Measurements from ENCODE around the gene EID2. TPM values are rescaled to one million over a fixed set of nuclear protein-coding genes. Genes with fewer than 3 reads are reported as not detected.
A peak's percentile ranks its signal among the peaks of the same experiment; 100 is the strongest.

EID2 gene
- total and polyA plus RNA-seq, 10 of the 15 experiments (the other 5 are each of a cell fraction or from before 2014, with no cell fraction given): 1.6 to 11.4 (median 7.0) TPM

- CTCF ChIA-PET: no interaction called here
- Histone ChIP-seq H3K27me3 (replicated peaks in 1 of 2; ENCODE audit: control insufficient read depth in 2 of 2, insufficient read depth in 2 of 2, low read length in 1 of 2) (peaks cover 9 to 22% of the 10 kb centered on the region in 2 experiments), H3K9me3 (replicated peaks; ENCODE audit: control insufficient read depth, insufficient read depth, low read length) (no peaks in the 10 kb centered on the region), H3K9ac (ENCODE audit: control insufficient read depth, insufficient read depth, low read length) (no peak overlapping the region), H3K79me2 (ENCODE audit: control insufficient read depth, insufficient read depth, low read length) (no peaks in the 10 kb centered on the region), H3K4me1 (ENCODE audit: control insufficient read depth, insufficient read depth, low read length) (peaks cover 11% of the 10 kb centered on the region), H2AFZ (ENCODE audit: control insufficient read depth, low read depth, low read length) (no peak overlapping the region; the same call in 1 of the 2 replicates), H3K4me3 (peak overlapping the region; percentile 36; the same call in 1 of the 2 replicates), H3K27ac (ENCODE audit: control insufficient read depth, insufficient read depth) (no peak overlapping the region), H3K36me3 (ENCODE audit: control insufficient read depth in 2 of 2, insufficient read depth in 2 of 2, low read length in 1 of 2) (no peaks in the 10 kb centered on the region), H4K20me1 (ENCODE audit: control insufficient read depth, insufficient read depth) (no peaks in the 10 kb centered on the region), H3K4me2 (ENCODE audit: control insufficient read depth, insufficient read depth) (peak overlapping the region; percentile 69)
- WGBS (ENCODE audit: insufficient coverage, insufficient replicate concordance, low lambda C conversion rate, missing lambda C conversion rate): 20% methylated on average over 5 of the region's 6 CpGs
- POLR2A ChIA-PET: interaction anchor here (0.5 kb wide), 1 partner anchor 886 kb away, joined by 5 read pairs; no protein-coding TSS in a partner anchor
- peak; percentile 66 for ATAC-seq
- SMC1A ChIA-PET (ENCODE audit: uncharacterized antibody, unreplicated experiment): no interaction called here
- DNase-seq (ENCODE audit: low read depth, low spot score): no peak
- intact Hi-C loops (cut with micrococcal nuclease; ENCODE audit: unreplicated experiment): no loop called here
- no TSS peak for BruUV-seq (replicated peaks)
- FAIRE-seq: no peak
- TF ChIP-seq BCLAF1 (IDR thresholded peaks at IDR 0.05) (no peak), CHD1 (IDR thresholded peaks at IDR 0.05; ENCODE audit: low read depth, low read length) (no peak), SIN3A (IDR thresholded peaks at IDR 0.05; ENCODE audit: low read depth, low read length) (no peak), SPI1 (IDR thresholded peaks at IDR 0.05; ENCODE audit: borderline replicate concordance, insufficient read depth, low read depth, low read length) (peak; percentile 64; the same call in 1 of the 2 replicates), RUNX3 (IDR thresholded peaks at IDR 0.05; ENCODE audit: low read length) (peak; percentile 20; the same call in 1 of the 2 replicates)
- RAD21 ChIA-PET (ENCODE audit: unreplicated experiment): no interaction called here
- in situ Hi-C loops (cut with MboI): no loop called here
Measured at GRCh38 chr19:39516270-39516669, 23.7 kb downstream of the EID2 start.

Data from GM12878 (cell line).